GM19238 (cell line): Measurements from ENCODE around the gene TMEM229B.
A peak's percentile ranks its signal among the peaks of the same experiment; 100 is the strongest.
"Not testable (repeated sequence)": the region's sequence is repeated elsewhere in the genome, so short reads cannot be mapped to it uniquely, and the experiment has no call there.

Experiments used
- DNase-seq: peaks from one replicate; pipeline ENCODE4 v3.0.0; 2011; ENCODE audit warnings: low spot score; ENCODE audit not compliant: insufficient read length

The TMEM229B gene

GRCh38 chr14:67457782-67458181 is 30.7 kb downstream of the TMEM229B start:
- no peak for DNase-seq

GRCh38 chr14:67456732-67457131 is 31.8 kb downstream of the TMEM229B start:
- no peak for DNase-seq

DNA sequence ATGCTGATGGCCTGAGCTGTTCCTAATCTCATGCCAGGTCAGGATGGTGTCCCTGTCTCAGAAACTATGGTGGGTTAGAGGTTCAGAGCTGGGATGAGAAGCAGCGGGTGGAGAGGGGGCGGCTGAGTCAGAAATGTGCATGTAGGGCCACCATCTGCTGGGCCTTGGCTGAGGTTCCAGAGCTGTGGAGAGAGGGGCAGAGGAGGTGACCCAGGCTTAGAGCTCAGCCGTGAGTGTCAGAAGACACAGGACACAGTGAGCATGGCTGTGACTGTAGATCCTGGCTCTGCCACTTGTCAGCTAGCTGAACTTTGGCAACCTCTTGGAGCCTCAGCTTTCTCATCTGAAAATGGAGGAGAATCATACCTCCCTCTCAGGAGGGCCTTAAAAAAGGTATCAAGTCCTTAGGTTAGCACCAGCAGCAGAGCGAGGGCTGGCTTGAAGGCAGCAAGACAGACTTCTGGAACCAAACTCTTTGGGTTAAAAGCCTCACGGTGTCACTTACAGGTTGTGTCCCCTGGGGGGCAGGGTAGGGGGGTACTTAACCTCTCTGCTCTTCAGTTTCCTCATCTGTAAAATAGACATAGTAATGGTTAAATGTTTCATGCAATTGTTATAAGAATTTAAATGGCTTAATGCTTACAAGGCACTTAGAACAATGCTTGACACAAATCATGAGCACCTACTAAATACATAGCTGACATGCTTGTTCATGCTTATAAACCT is 34.8 kb downstream of the TMEM229B start:
- no peak for DNase-seq

DNA sequence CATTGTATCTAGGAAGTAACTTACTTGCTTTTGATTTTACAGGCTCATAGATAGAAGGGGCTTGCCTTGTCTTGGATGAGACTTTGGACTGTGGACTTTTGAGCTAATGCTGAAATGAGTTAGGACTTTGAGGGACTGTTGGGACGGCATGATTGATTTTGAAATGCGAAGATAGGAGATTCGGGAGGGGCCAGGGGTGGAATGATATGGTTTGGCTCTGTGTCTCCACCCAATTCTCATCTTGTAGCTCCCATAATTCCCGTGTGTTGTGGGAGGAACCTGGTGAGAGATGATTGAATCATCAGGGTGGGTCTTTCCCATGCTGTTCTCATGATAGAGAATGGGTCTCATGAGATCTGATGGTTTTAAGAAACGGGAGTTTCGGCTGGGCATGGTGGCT is 36.9 kb downstream of the TMEM229B start:
- not testable (repeated sequence) for DNase-seq

DNA sequence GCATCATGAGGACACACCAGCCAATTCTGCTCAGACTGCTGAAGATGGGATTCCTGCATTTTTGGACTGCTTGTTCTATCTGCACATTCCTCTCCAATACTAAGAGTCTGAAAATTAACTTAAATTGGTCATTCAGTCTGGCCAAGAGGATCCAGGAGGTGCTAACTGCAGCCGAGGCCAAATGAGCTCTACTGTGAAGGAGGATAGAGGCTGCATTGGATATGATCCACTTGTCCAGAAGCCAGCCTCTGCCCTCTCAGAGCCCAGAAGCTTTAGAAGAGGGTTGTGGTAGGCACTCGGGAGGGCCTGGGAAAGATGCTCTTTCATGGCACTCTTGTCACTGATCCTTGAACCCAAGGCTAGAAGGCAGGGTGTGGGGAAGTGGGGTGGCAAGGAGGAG is 39.4 kb downstream of the TMEM229B start:
- no peak for DNase-seq

DNA sequence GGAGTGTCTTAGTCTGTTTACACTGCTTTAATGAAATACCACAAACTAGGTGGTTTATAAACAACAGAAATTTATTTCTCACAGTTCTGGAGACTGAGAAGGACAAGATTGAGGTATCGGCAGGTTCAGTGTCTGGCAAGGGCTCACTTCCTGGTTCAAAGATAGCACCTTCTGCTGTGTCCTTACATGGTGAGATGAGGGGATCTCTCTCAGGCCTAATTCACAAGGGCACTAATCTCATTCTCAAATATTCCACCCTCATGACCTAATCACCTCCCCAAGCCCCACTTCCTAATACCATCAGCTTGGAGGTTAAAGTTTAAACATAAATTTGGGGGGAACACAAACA is 41.5 kb downstream of the TMEM229B start:
- DNase-seq: no peak

DNA sequence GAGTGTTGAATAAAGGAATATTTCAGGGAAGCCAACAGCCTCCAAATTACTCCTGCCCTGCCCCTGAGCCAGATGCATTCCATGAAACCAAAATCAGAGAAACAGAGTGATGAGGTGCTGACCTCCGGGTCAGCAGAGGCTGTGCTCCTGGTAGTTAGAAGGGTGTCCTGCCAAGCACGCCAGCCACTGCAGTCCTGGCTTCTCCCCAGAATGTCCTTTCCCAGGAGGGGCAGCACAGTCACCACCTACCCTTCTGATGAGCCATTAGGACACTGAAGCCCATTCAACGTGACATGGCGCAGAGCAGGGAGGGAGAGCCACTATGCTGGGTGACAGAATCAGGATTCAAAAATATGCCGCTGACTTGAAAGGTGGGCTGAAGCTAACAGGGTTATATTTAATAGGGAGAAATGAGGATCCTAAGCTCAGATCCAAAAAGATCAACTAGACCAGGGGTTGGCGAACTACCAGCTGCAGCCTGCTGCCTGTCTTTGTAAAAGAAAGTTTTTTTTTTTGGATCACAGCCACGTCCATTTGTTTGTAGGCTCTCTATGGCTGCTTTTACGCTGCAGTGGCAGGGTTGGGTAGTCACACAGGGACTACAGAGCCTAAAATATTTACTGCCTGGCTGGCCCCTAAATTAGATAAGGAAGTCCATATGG is 42.0 kb downstream of the TMEM229B start:
- DNase-seq: no peak

GRCh38 chr14:67444395-67444794 is 44.1 kb downstream of the TMEM229B start:
- DNase-seq: no peak

GRCh38 chr14:67442139-67442906 is 46.2 kb downstream of the TMEM229B start:
- DNase-seq: no peak

DNA sequence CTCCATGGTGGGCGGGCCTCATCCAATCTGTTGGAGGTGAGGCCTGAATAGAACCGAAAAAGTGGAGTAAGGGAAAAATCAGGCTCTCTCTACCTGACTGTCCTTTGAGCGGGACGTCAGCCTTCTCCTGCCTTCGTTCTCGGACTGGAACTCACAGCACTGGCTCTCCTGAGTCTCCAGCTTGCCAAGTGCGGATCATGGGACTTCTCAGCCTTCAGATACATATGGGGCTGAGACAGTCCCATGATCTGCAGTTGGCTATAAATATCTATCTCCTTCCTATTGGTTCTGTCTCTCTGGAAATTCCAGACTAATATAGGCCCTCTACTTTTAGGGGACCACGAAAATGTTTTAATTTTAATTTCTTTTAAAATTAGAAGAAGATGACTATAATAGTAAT is 46.8 kb downstream of the TMEM229B start:
- no peak for DNase-seq

GRCh38 chr14:67441256-67441655 is 47.3 kb downstream of the TMEM229B start:
- no peak for DNase-seq

DNA sequence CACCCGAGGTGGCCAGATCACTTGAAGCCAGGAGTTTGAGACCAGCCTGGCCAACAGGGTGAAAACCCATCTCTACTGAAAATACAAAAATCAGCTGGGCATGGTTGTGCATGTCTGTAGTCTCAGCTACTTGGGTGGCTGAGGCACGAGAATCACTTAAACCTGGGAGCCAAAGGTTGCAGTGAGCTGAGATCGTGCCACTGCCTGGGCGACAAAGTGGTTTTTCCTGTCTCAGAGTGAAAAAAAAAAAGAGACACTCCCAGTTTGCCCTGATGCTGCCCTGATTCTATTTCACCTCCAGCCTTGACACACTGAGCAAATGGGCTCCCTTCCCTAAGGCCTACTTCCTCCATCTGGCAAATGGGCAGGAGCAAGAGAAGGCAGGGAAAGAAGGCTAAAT is 48.0 kb downstream of the TMEM229B start:
- DNase-seq: no peak

GRCh38 chr14:67438969-67439368 is 49.6 kb downstream of the TMEM229B start:
- no peak for DNase-seq

GRCh38 chr14:67436006-67436866 is 52.3 kb downstream of the TMEM229B start:
- no peak for DNase-seq

GRCh38 chr14:67435603-67436002 is 52.9 kb downstream of the TMEM229B start:
- no peak for DNase-seq

- DNase-seq: no peak
These were observed 56.4 kb downstream of the TMEM229B start for GRCh38 chr14:67432050-67432564.

GRCh38 chr14:67429510-67430205 is 58.9 kb downstream of the TMEM229B start:
- DNase-seq: no peak

GRCh38 chr14:67428501-67429031 is 60.0 kb downstream of the TMEM229B start:
- DNase-seq: no peak

GRCh38 chr14:67426983-67427606 is 61.4 kb downstream of the TMEM229B start:
- DNase-seq: peak; percentile 77

GRCh38 chr14:67426161-67426560 is 62.4 kb downstream of the TMEM229B start:
- no peak for DNase-seq
